Measurements from ENCODE around the gene SMTN. TPM values are rescaled to one million over a fixed set of nuclear protein-coding genes. Genes with fewer than 3 reads are reported as not detected.

SMTN gene
- polyA plus RNA-seq, 1 of the 3 experiments (the other 2 are of a cell fraction), result 30.4 TPM

- no peak for TF ChIP-seq CTCF (IDR thresholded peaks at IDR 0.05)
- no peak for TF ChIP-seq RCOR1 (IDR thresholded peaks at IDR 0.05; ENCODE audit: low read length)
- no peak for TF ChIP-seq POLR2AphosphoS5 (IDR thresholded peaks at IDR 0.05; ENCODE audit: low read depth, low read length)
- no peak for TF ChIP-seq REST (IDR thresholded peaks at IDR 0.05; ENCODE audit: low read depth, low read length)
- TF ChIP-seq TAF1 (IDR thresholded peaks at IDR 0.05; ENCODE audit: borderline replicate concordance, low read depth, low read length), result no peak
- no peak for TF ChIP-seq IRF3 (IDR thresholded peaks at IDR 0.05; ENCODE audit: low read depth, low read length)
Observed at GRCh38 chr22:31139066-31139465, 57.9 kb downstream of the SMTN start (continued).

- no peak within 1 kb of the TSS for H3K9ac ChIP-seq
- H4K20me1 ChIP-seq (ENCODE audit: insufficient read depth), result no peaks in the 10 kb centered on the region
- no peaks in the 10 kb centered on the region for H3K9me3 ChIP-seq
- no peak within 1 kb of the TSS for H3K27ac ChIP-seq (ENCODE audit: low read depth in 2 of 2, low read length in 1 of 2)
- no peak within 1 kb of the TSS for H3K4me2 ChIP-seq
- DNase-seq, result peak; percentile 23
- no peak for TF ChIP-seq MXI1 (IDR thresholded peaks at IDR 0.05; ENCODE audit: low read depth, low read length)
- TF ChIP-seq NFIC (IDR thresholded peaks at IDR 0.05; ENCODE audit: borderline replicate concordance), result no peak
- ChIA-PET CTCF (interaction anchor here (1.0 to 5.0 kb wide), 7 partner anchors 8 to 71 kb away, joined by 3 to 22 read pairs (median 6); partner anchors contain the start of gene SELENOM), POLR2A (no interaction called here)
- 87% methylated on average over 15 of the region's 24 CpGs for WGBS (ENCODE audit: low lambda C conversion rate)
- H3K4me1 ChIP-seq (ENCODE audit: control insufficient read depth in 1 of 2, insufficient read depth in 2 of 2, low read depth in 1 of 2, low read length in 1 of 2), result peaks cover 0 to 32% of the 10 kb centered on the region in 2 experiments; a peak in 2 of 4 replicates
- peaks cover 4% of the 10 kb centered on the region; the same call in 1 of the 2 replicates for H3K27me3 ChIP-seq (ENCODE audit: insufficient read depth)
- no peaks in the 10 kb centered on the region for H3K79me2 ChIP-seq (ENCODE audit: insufficient read depth)
- H2AFZ ChIP-seq (ENCODE audit: low read depth), result no peak within 1 kb of the TSS
- H3F3A ChIP-seq (replicated peaks; ENCODE audit: insufficient read depth), result no peaks in the 10 kb centered on the region
- H3K9me2 ChIP-seq, result no peaks in the 10 kb centered on the region
- H3K36me3 ChIP-seq (replicated peaks in 1 of 2; ENCODE audit: control insufficient read depth in 1 of 2, insufficient read depth in 2 of 2, low read length in 1 of 2), result no peaks in the 10 kb centered on the region
- H3K4me3 ChIP-seq (ENCODE audit: low read depth in 2 of 2, low read length in 1 of 2), result no peak within 1 kb of the TSS
Observed at GRCh38 chr22:31139866-31140716, 59.0 kb downstream of the SMTN start, which contains the start of gene PLA2G3. Gene PLA2G3, minus strand, starts transcription at chr22:31140508. Its CDS starts 154 bp downstream, at chr22:31140354.

Data from SK-N-SH (cell line).